Astrocyte (in vitro differentiated cells and primary cell): ENCODE data around the gene FITM2. TPM values are rescaled to one million over a fixed set of nuclear protein-coding genes. Genes with fewer than 3 reads are reported as not detected.

Source experiments
- DNase-seq: peaks from one replicate; pipeline ENCODE4 v3.0.0-alpha.2; 2010; ENCODE audit warnings: low read depth
- FAIRE-seq: peaks from 2 replicates; lab custom pipeline; 2011; peaks lifted over from hg19 to GRCh38; lab: Jason Lieb, UNC
- H2AFZ ChIP-seq: 2 replicates; pipeline ENCODE4 v1.6.0; 2012; ENCODE audit warnings: low read depth, low read length, inconsistent platforms
- H3K27ac ChIP-seq: 2 replicates; pipeline ENCODE4 v1.5.1; 2011; ENCODE audit warnings: low read depth, low read length, inconsistent platforms
- H3K27me3 ChIP-seq: 2 replicates; pipeline ENCODE4 v1.6.0; 2011; ENCODE audit warnings: low read length, inconsistent platforms; ENCODE audit not compliant: insufficient read depth
- H3K36me3 ChIP-seq: 2 replicates; pipeline ENCODE4 v1.5.1; 2011; ENCODE audit warnings: low read length, inconsistent platforms; ENCODE audit not compliant: insufficient read depth
- H3K4me1 ChIP-seq: 2 replicates; pipeline ENCODE4 v1.5.1; 2011; ENCODE audit warnings: low read length, inconsistent platforms; ENCODE audit not compliant: insufficient read depth
- H3K4me2 ChIP-seq: 2 replicates; pipeline ENCODE4 v1.6.0; 2012; ENCODE audit warnings: low read length, inconsistent platforms
- H3K4me3 ChIP-seq: 2 replicates; pipeline ENCODE4 v1.5.1; 2011; ENCODE audit warnings: low read depth, mild to moderate bottlenecking, low read length, inconsistent platforms; ENCODE audit not compliant: insufficient read depth
- H3K79me2 ChIP-seq: 2 replicates; pipeline ENCODE4 v1.6.0; 2012; ENCODE audit warnings: mild to moderate bottlenecking, low read length, inconsistent platforms; ENCODE audit not compliant: insufficient read depth
- H3K9ac ChIP-seq: 2 replicates; pipeline ENCODE4 v1.6.0; 2012; ENCODE audit warnings: mild to moderate bottlenecking, low read length, inconsistent platforms
- H3K9me3 ChIP-seq: 2 replicates; pipeline ENCODE4 v1.5.1; 2012; ENCODE audit warnings: low read depth, mild to moderate bottlenecking, low read length, inconsistent platforms; ENCODE audit not compliant: insufficient read depth
- H4K20me1 ChIP-seq: 2 replicates; pipeline ENCODE4 v1.6.0; 2012; ENCODE audit warnings: low read length, inconsistent platforms; ENCODE audit not compliant: insufficient read depth
- H3K27ac Mint-ChIP-seq: one replicate; pipeline ENCODE4 v1.8.0; 2021; ENCODE audit warnings: mild to moderate bottlenecking, mixed read lengths; ENCODE audit not compliant: unreplicated experiment
- H3K27me3 Mint-ChIP-seq: one replicate; pipeline ENCODE4 v1.8.0; 2021; ENCODE audit warnings: low read depth, mixed read lengths; ENCODE audit not compliant: unreplicated experiment
- H3K36me3 Mint-ChIP-seq: one replicate; pipeline ENCODE4 v1.8.0; 2021; ENCODE audit warnings: low read depth, mixed read lengths; ENCODE audit not compliant: unreplicated experiment
- H3K4me1 Mint-ChIP-seq: one replicate; pipeline ENCODE4 v1.8.0; 2021; ENCODE audit warnings: low read depth, mixed read lengths; ENCODE audit not compliant: unreplicated experiment
- H3K4me3 Mint-ChIP-seq: one replicate; pipeline ENCODE4 v1.8.0; 2021; ENCODE audit warnings: mild to moderate bottlenecking, moderate library complexity, mixed read lengths; ENCODE audit not compliant: unreplicated experiment
- H3K9me3 Mint-ChIP-seq: one replicate; pipeline ENCODE4 v1.8.0; 2021; ENCODE audit warnings: mild to moderate bottlenecking, mixed read lengths; ENCODE audit not compliant: unreplicated experiment
- CTCF ChIP-seq: IDR thresholded peaks from 2 replicates; pipeline ENCODE4 v1.5.1; 2011; ENCODE audit warnings: low read depth, mild to moderate bottlenecking, inconsistent platforms, low read length, moderate library complexity; ENCODE audit not compliant: insufficient read depth
- EZH2 ChIP-seq: IDR thresholded peaks from 2 replicates; pipeline ENCODE4 v1.6.1; 2012; ENCODE audit warnings: mild to moderate bottlenecking, low read length, inconsistent platforms; ENCODE audit not compliant: insufficient read depth
- total RNA-seq: library from RNA; stranded (reverse); gene quantifications from 2 replicates; pipeline ENCODE4 v1.2.1, GENCODE V29; 2021

FITM2 gene
- total RNA-seq, 1 donor from 2014 or later, result 6.3 TPM

GRCh38 chr20:44345147-44345546 lies 34.1 kb upstream of the FITM2 start:
- H3K4me3 ChIP-seq, result no peak overlapping the region
- Mint-ChIP-seq H3K27me3 (peaks cover 7% of the 10 kb centered on the region), H3K4me3 (no peak overlapping the region), H3K27ac (no peak overlapping the region), H3K4me1 (peaks cover 4% of the 10 kb centered on the region), H3K9me3 (no peaks in the 10 kb centered on the region), H3K36me3 (no peaks in the 10 kb centered on the region)
- H3K79me2 ChIP-seq, result no peaks in the 10 kb centered on the region
- no peak overlapping the region for H3K27ac ChIP-seq
- no peak for TF ChIP-seq EZH2
- TF ChIP-seq CTCF, result no peak
- no peaks in the 10 kb centered on the region for H3K4me1 ChIP-seq
- DNase-seq (no peak), FAIRE-seq (no peak)
- no peaks in the 10 kb centered on the region for H3K36me3 ChIP-seq
- no peaks in the 10 kb centered on the region for H4K20me1 ChIP-seq
- H3K9me3 ChIP-seq, result no peaks in the 10 kb centered on the region
- no peak overlapping the region for H3K9ac ChIP-seq
- no peak overlapping the region for H3K4me2 ChIP-seq
- H3K27me3 ChIP-seq, result no peaks in the 10 kb centered on the region
- no peak overlapping the region for H2AFZ ChIP-seq

- Mint-ChIP-seq H3K27me3 (peaks cover 7% of the 10 kb centered on the region), H3K27ac (no peak overlapping the region)
These were observed 33.7 kb upstream of the FITM2 start for GRCh38 chr20:44344723-44345122.

More at GRCh38 chr20:44344723-44345122, 33.7 kb upstream of the FITM2 start:
- H3K4me1 Mint-ChIP-seq, result peaks cover 4% of the 10 kb centered on the region
- Histone ChIP-seq H3K36me3 (no peaks in the 10 kb centered on the region), H3K27me3 (no peaks in the 10 kb centered on the region), H3K9me3 (no peaks in the 10 kb centered on the region), H3K4me3 (no peak overlapping the region), H2AFZ (no peak overlapping the region), H3K79me2 (no peaks in the 10 kb centered on the region), H4K20me1 (no peaks in the 10 kb centered on the region), H3K4me1 (no peaks in the 10 kb centered on the region), H3K9ac (no peak overlapping the region), H3K27ac (no peak overlapping the region), H3K4me2 (no peak overlapping the region)
- no peak for FAIRE-seq
- no peaks in the 10 kb centered on the region for H3K9me3 Mint-ChIP-seq
- H3K4me3 Mint-ChIP-seq, result no peak overlapping the region
- DNase-seq, result no peak
- no peaks in the 10 kb centered on the region for H3K36me3 Mint-ChIP-seq
- TF ChIP-seq EZH2 (no peak), CTCF (no peak)
